H1 (cell line): Measurements from ENCODE around the gene SLC16A5. TPM values are rescaled to one million over a fixed set of nuclear protein-coding genes. Genes with fewer than 3 reads are reported as not detected.

Source experiments
- CHD7 ChIP-seq: fragments of 300-600 bp; sonication (generic); IDR thresholded peaks from 2 replicates; pipeline ENCODE4 v1.7.1; 2012; ENCODE audit warnings: low read length, moderate library complexity, mild to moderate bottlenecking, inconsistent platforms; ENCODE audit not compliant: insufficient replicate concordance
- KDM4A ChIP-seq: IDR thresholded peaks from one replicate; pipeline ENCODE4 v1.7.1; 2012; ENCODE audit warnings: low read depth, mild to moderate bottlenecking, moderate library complexity, low read length, inconsistent platforms; ENCODE audit not compliant: severe bottlenecking
- NANOG ChIP-seq: IDR thresholded peaks from 2 replicates; pipeline ENCODE4 v1.6.1; 2011; ENCODE audit warnings: low read length, low read depth, mild to moderate bottlenecking, inconsistent platforms; ENCODE audit not compliant: insufficient read depth, poor library complexity, severe bottlenecking
- POLR2AphosphoS5 ChIP-seq: IDR thresholded peaks from 2 replicates; pipeline ENCODE4 v1.6.1; 2011; ENCODE audit warnings: low read depth, low read length
- SIN3A ChIP-seq, 2 experiments: IDR thresholded peaks in 1 of 2; conservative IDR thresholded peaks in 1 of 2; 2 replicates each; pipeline ENCODE4 v1.6.1; 2011 to 2012; ENCODE audit warnings: low read length in 2 of 2, improper control_type of control experiment in 1 of 2, low read depth in 1 of 2, mild to moderate bottlenecking in 1 of 2
- SP1 ChIP-seq: IDR thresholded peaks from 2 replicates; pipeline ENCODE4 v1.6.1; 2011; ENCODE audit warnings: low read depth, low read length
- SP2 ChIP-seq: IDR thresholded peaks from 2 replicates; pipeline ENCODE4 v1.6.1; 2012; ENCODE audit warnings: mild to moderate bottlenecking, low read length, inconsistent platforms
- TAF1 ChIP-seq: IDR thresholded peaks from 2 replicates; pipeline ENCODE4 v1.6.1; 2011; ENCODE audit warnings: mild to moderate bottlenecking, low read depth, low read length
- TCF12 ChIP-seq: IDR thresholded peaks from 2 replicates; pipeline ENCODE4 v1.6.1; 2011; ENCODE audit warnings: low read depth, mild to moderate bottlenecking, low read length
- ZNF274 ChIP-seq: IDR thresholded peaks from 2 replicates; pipeline ENCODE4 v1.7.0; 2012; ENCODE audit warnings: low read length, borderline replicate concordance; ENCODE audit errors: extremely low read depth
- polyA plus RNA-seq, 7 experiments: library from polyadenylated mRNA; depleted of rRNA in 3 of 7; stranded (reverse) in 5 of 7; unstranded in 2 of 7; fragments of >200 nt in 5 of 7; fragments of 200-250 nt in 2 of 7; gene quantifications; 1 replicate in 5 of 7; 2 replicates in 1 of 7; 4 replicates in 1 of 7; pipeline versions ENCODE4 v1.2.1 to v1.2.3, GENCODE V29; 2011 to 2013; ENCODE audit warnings: missing spikeins in 2 of 7, mixed read lengths in 2 of 7
- total RNA-seq: library from RNA; stranded (reverse); fragmentation: NEBNext Ultra II Directional; extraction: Animal tissue kit (Norgen Biotek cat#: 25700); gene quantifications from 2 replicates; pipeline ENCODE4 v1.2.1, GENCODE V29; 2021

The SLC16A5 gene
- total and polyA plus RNA-seq, 2 of the 8 experiments (the other 6 are each of a cell fraction or from before 2014, with no cell fraction given), result 17.1 to 34.7 TPM

DNA sequence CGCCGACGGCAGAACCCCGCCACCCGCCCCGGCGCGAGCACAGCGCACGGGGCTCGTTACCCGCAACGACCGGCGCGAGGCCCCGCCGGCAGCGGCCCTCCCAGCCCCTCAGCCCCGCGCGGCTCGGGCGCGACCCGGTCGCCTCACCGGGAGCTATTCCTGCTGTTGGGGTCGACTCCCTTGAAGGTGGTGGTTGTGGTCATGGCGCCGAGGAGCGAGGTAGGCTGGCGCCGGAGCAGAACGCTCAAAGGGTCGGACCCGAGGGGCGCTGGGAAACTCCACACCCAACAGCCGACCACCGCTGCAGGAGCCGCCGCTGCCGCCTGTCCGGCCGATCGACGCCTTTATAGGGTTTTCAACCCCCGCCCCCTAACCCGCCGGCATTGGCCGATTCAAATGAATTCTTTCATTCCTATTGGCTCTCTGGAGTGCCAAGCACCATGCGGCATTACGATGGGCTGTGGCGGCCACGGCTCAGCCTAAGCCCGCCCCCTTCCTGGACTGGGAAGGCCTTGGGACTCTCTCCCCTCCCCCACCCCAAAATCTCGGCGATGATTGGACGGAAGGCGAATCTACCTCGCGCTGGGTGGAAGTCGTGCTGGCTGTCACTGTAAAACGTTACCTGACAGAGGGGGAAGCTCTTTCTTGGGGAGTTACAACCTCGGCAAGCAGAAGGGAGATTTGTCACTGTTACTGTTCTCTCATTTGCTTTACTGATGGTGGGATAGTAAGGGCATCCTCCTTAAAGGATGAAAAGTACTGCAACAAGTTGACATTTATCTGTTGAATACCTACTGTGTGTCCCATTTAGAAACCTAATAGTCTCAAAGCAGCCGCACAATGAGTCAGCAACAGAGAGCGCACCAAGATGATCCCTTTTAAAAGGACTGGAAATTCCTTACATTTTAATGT, 66.7 kb downstream of the SLC16A5 start, which contains the start of gene JPT1 (continued):
- TF ChIP-seq CHD7, result no peak
- peak; percentile 20 for TF ChIP-seq NANOG
- peak; percentile 97 to 99; a peak in 3 of 4 replicates for TF ChIP-seq SIN3A (conservative IDR thresholded peaks at IDR 0.05 in 1 of 2, IDR thresholded peaks at IDR 0.05 in 1 of 2; ENCODE audit: low read depth in 1 of 2, low read length in 2 of 2)
- peak; percentile 99 for TF ChIP-seq TAF1
- TF ChIP-seq SP2, result peak; percentile 82
- peak; percentile 99 for TF ChIP-seq SP1
- no peak for TF ChIP-seq KDM4A
- TF ChIP-seq ZNF274, result no peak
- TF ChIP-seq POLR2AphosphoS5, result peak; percentile 99
- no peak for TF ChIP-seq TCF12
